C4-2B (cell line): ENCODE results near the gene GLB1L2.

ENCODE experiments used
- H3K27ac ChIP-seq: fragments of 450-650 bp; 2 replicates; pipeline ENCODE4 v1.5.1; 2017
- CTCF ChIP-seq: fragments of 450-650 bp; conservative IDR thresholded peaks from 2 replicates; pipeline ENCODE4 v1.5.1; 2017; ENCODE audit warnings: mild to moderate bottlenecking
- ZFX ChIP-seq: fragments of 450-650 bp; IDR thresholded peaks from 2 replicates; pipeline ENCODE4 v1.6.1; 2017

Gene GLB1L2

GRCh38 chr11:134397304-134398078, 65.7 kb downstream of the GLB1L2 start:
- TF ChIP-seq CTCF (no peak), ZFX (no peak)
- H3K27ac ChIP-seq, result peak overlapping the region; percentile 6

- peak overlapping the region; percentile 6 for H3K27ac ChIP-seq
- no peak for TF ChIP-seq ZFX
- TF ChIP-seq CTCF, result no peak
These were observed 66.3 kb downstream of the GLB1L2 start for GRCh38 chr11:134398079-134398444.

GRCh38 chr11:134398644-134399292, 67.0 kb downstream of the GLB1L2 start:
- no peak for TF ChIP-seq CTCF
- peak overlapping the region; percentile 6 for H3K27ac ChIP-seq

- H3K27ac ChIP-seq, result no peak overlapping the region
- TF ChIP-seq CTCF, result no peak
- no peak for TF ChIP-seq ZFX
These were observed 67.5 kb downstream of the GLB1L2 start for GRCh38 chr11:134399293-134399654.

GRCh38 chr11:134399996-134400395, 68.2 kb downstream of the GLB1L2 start:
- TF ChIP-seq CTCF (no peak), ZFX (no peak)
- no peak overlapping the region for H3K27ac ChIP-seq

GRCh38 chr11:134401825-134402809, 70.3 kb downstream of the GLB1L2 start:
- H3K27ac ChIP-seq, result no peak overlapping the region
- TF ChIP-seq CTCF, result no peak
- no peak for TF ChIP-seq ZFX

GRCh38 chr11:134402910-134403309, 71.1 kb downstream of the GLB1L2 start:
- TF ChIP-seq CTCF (no peak), ZFX (no peak)
- H3K27ac ChIP-seq, result no peak overlapping the region
